HG03039 (cell line): ENCODE measurements around the gene TMC4.
"Not testable (repeated sequence)": the region's sequence is repeated elsewhere in the genome, so short reads cannot be mapped to it uniquely, and the experiment has no call there.

ENCODE experiments used
- ATAC-seq: cut with Tn5 transposase; IDR thresholded peaks from one replicate; pipeline ENCODE4 v1.9.1; 2021; ENCODE audit warnings: mild to moderate bottlenecking, moderate library complexity; ENCODE audit not compliant: unreplicated experiment

Gene TMC4, protein sequence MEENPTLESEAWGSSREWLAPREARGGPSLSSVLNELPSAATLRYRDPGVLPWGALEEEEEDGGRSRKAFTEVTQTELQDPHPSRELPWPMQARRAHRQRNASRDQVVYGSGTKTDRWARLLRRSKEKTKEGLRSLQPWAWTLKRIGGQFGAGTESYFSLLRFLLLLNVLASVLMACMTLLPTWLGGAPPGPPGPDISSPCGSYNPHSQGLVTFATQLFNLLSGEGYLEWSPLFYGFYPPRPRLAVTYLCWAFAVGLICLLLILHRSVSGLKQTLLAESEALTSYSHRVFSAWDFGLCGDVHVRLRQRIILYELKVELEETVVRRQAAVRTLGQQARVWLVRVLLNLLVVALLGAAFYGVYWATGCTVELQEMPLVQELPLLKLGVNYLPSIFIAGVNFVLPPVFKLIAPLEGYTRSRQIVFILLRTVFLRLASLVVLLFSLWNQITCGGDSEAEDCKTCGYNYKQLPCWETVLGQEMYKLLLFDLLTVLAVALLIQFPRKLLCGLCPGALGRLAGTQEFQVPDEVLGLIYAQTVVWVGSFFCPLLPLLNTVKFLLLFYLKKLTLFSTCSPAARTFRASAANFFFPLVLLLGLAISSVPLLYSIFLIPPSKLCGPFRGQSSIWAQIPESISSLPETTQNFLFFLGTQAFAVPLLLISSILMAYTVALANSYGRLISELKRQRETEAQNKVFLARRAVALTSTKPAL

DNA sequence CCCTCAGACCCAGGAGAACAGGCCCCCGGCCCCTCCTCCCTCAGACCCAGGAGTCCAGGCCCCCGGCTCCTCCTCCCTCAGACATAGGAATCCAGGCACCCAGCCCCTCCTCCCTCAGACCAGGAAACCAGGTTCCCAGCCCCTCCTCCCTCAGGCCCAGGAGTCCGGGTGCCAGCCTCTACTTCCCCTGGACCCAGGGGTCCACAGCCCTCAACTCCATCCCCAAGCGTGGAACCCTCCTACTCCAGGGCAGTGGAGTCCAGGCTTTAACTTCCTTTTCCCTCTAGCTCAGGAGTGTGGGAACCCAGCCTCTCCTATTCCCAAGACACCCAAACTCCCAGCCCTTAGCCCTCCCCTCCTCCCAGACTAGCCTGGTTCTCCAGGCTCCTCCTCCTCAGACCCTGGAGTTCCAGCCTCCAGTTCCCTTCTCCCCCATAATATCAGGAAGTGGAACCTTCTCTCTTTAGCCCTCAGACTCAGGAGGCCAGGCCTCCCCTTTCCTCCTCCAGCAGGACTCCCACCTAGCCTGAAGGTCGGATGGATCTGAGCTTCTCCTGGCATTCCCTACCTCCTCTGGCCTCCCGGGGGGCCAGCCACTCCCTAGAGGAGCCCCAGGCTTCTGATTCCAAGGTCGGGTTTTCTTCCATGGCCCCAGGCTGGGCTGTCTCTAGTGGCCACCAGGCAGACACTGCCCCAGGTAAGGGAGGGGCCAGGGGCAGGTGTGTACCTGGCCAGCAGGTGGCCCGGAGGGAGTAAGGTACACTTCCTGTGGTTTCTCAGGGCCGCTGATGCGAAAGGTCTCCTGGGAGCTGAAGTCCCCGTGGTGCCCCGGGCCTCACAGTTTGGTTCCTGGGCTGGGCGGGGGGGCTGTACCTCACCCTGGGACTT is at the start of gene TMC4:
Gene TMC4, minus strand, starts transcription at position 690 of the 888 bp plus-strand sequence. Its CDS starts 43 bp downstream, at position 647.
- ATAC-seq = no peak

DNA sequence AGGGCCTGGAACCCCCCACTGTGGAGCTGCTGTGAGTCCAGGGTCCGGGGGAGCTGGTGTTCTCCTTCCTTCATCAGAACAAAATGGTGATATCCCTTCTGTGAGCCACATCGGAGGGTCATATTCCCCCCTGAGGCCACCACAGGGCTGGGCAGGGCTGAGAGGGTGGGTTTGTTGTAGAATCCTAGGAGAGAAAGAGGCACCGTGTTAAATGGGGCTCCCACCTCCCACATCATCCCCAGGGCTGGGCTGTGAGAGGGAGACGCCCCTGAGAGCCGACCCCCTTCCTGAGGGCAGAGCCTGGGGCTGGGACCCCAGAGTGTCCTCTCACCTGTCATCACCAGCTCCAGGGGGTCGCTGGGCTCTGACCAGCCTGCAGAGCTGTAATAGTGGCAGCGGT is 49.0 kb upstream of the TMC4 start:
- ATAC-seq = not testable (repeated sequence)

DNA sequence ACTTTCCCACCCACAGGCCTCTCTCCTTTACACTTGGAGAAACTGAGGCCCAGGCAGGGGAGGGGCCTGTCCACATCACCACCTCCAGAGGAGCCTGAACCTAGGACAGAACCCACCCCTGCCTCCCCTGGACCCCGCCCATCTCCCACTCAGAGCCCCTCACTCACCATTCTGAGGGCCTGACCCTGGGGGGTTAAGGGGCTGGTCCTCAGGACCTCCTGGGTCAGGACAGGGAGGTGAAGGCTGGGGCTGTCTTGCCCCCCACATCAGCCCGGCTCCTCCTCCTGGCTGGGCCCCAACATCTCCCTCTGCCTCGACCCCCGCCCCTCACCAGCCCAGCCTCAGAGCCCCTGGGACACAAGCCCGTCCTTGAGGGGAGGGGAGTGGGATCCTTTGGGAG is 46.7 kb upstream of the TMC4 start:
- not testable (repeated sequence) for ATAC-seq

DNA sequence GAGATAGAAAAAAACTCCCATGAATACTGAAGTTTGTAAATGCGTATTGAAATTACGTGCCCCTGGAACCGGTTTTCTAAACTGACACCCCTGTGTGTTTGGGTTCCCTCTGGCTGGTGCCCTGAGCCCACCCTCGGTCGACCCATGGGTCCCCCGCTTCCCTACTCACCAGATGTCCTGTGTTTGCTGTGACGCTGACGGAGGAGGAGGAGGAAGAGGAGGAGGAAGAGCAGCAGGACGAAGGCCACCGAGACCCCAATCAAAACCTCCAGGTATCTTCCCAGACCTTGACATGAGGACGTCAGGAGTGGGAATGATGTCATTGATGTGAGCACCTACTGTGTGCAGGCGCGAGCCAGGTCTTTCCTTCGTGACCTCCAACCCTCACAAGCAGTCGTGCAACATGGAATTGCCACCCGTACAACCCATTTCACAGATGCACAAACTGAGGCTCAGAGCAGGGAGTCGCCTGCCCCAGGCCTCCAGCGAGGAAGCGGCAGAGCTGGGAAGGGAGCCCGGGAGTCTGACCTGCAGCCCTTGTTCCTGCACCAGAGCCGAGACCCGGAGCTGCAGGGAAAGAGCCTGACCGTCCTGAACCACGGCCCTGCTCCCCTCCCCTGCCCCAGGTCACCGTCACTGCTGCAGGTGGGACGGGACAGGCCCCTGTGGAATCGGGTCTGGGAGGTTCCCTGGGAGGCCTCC is 46.2 kb upstream of the TMC4 start:
- ATAC-seq = no peak

DNA sequence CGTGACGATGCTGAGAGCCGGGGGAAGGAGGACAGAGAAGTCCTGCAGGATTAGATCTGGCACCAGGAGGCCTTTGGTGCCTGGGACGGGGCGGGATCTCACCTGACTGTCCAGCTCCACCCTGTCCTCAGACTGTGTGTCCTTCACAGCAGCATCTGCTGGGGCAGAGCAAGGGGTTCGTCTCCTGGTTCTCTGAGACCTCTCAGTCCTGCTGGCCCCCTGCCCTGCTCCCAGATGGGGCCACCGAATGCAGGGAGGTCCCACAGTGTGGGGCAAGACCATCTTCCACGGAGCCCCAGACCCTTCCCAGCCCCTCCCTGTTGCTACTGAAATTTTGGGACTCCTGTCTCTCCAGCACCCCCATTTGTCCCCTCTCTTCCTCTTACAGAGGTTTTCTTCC is 45.3 kb upstream of the TMC4 start:
- no peak for ATAC-seq

DNA sequence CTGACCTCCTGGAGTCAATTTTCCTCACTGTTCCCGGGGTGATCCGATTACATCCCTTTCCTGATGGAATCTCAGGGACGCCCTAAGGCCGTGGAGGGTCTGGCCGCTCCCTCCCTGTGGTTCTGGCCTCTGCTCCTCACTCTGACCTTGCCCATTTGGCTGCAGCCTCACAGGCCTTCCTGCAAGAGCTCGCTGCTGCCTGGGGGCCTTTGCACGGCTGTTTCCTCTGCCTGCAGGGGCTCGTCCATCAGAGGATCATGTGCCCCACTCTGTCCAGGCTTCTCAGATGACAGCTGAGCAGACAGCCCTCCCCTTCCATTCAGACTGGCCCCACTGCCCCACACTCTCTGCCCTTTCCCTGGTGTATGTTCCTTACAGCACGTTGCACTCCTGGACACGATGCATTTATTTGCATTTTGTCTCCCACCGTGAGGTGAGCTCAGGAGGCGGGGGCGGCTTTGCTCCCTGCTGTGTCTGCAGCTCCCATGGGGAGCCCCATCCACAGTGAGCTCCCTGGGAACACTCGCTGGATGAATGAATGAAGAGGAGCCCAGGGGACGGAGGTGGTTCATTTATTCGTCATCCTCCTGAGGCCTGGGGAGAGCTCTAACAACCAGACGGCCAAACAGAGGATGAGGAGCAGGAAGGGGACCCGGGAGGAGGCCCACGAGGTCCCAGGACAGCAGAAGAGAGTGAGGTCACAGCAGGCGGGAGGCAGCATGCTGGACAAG is 44.7 kb upstream of the TMC4 start:
- not testable (repeated sequence) for ATAC-seq

DNA sequence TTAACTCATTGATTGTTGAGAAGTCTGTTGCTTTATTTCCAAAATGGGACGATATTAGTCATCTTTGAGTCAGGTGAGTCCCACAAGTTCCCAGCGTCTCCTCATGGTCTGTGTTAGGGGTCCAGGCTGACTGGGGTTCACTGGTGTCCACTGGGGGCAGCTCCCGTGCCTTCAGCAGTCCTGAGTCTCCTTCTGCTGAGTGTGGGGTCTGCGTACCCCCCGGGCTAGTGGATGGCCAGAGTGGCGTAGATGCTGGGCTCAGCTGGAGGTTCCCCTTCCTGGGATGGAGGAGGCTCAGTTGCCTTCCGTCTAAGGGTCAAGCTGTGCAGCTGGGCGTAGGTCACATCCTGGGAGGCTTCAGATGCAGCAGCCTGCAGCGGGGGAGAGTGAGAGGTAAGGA is 43.9 kb upstream of the TMC4 start:
- no peak for ATAC-seq

DNA sequence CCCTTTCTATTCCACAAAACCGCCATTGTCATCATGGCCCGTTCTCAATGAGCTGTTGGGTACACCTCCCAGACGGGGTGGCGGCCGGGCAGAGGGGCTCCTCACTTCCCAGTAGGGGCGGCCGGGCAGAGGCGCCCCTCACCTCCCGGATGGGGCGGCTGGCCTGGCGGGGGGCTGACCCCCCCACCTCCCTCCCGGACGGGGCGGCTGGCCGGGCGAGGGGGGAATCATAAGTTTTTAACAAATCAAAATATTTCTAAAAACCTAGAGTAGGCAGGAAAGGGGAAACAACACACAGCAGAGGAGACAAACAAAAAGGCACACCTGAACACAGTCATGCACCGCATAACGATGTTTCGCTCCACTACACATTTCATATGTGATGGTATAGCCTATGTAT is 41.8 kb upstream of the TMC4 start:
- not testable (repeated sequence) for ATAC-seq

DNA sequence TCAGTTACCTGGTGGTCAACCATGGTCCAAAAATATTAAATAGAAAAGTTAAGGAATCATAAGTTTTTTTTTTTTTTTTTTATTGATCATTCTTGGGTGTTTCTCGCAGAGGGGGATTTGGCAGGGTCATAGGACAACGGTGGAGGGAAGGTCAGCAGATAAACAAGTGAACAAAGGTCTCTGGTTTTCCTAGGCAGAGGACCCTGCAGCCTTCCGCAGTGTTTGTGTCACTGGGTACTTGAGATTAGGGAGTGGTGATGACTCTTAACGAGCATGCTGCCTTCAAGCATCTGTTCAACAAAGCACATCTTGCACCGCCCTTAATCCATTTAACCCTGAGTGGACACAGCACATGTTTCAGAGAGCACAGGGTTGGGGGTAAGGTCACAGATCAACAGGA is 41.3 kb upstream of the TMC4 start:
- not testable (repeated sequence) for ATAC-seq

DNA sequence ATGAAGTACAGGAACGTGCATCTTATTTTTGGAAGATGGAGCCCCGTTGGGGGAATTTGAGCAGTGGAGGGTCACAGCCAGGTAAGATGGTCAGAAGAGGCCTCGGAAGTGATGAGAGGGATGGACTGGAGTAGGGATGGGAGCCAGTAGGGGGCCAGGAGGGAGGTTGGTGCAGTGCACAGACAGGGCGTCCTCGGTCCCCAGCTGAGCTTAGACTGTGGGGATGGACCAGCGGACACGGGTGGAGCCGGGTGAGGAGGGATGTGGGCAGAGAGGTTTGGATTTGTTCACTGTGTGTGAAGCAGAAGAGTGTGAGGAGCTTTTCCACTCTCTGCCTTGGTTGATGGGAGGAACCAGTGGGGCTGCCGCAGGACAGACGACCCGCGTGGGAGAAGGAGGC is 38.3 kb upstream of the TMC4 start:
- ATAC-seq = no peak

DNA sequence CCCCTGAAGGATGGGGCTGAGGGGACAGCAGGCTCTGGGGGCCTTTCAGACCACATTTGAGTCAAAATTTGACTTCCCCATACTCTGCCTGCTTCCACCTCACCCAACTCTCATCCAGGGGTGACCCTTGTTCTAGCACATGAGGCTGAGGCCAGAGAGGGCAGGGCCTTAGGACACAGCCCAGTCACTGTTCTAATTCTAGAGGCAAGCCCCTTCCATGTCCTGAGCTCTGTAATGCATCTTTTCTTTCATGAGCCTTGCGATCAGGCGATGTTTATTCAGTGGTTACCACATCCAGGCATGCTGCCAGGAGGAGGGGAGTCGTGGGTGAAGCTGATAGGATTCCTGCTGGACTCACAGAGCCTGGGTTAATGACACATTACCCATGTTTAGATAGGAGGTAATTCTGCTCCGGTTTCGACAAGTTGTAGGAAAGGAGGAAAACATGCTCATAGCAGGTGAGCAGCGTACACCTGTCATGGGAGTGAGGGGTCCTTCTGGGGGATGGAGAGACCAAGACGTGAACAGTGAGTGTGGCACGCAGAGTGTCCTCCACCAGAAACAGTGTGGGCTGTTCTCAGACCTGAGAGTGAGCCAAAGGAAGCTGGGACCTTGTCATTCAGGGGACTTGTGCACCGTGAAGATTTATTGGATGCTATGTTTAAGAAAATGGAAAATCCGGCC is 37.0 kb upstream of the TMC4 start:
- no peak for ATAC-seq

DNA sequence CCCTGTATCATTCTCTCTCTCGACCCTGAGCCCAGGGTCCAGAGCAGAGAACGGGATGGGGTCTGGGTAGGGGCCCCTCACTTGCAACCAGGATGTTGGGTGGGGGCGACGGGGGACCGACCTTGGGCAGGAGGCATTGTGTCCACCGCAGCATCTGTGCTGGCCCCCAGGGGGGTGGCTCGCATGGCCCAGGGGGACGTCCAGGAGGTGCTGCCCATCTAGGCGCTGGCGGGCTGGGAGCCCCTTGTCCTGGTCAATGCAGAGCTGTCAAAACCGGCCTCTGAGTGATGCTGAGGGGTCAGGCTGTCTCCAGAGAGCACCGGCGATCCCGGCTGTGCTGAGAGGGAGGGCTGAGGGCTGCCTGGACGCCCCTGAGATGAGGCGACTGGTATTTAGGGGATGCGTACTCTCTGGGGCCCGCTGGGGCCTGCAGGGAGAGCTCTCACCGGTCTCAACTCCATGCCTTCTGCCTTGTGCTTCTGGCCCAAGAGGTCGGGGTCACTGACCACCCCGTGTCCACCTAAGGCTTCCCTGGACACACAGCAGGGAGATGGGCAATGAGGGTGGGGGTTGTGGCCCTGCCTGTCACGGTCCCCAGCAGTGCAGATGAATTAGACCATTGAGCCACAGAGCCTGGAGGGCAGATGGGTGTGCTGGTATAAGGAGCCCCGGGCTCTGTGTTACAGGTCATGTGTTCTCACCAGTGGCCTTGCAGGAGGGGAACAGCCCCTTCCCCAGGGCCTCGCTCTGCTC is 36.3 kb upstream of the TMC4 start:
- ATAC-seq = no peak

DNA sequence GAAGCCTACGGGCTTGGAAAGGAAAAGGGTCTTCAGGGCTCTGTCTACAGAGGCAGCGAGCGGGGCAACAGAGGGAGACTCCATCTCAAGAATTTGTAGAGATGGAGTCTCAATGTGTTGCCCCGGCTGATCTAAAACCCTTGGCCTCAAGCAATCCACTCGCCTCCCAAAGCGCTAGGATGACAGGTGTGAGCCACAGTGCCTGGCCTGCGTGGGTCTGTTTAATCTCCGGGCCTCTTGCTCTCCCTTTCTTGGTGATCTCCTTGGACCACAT is 35.8 kb upstream of the TMC4 start:
- ATAC-seq = no peak

DNA sequence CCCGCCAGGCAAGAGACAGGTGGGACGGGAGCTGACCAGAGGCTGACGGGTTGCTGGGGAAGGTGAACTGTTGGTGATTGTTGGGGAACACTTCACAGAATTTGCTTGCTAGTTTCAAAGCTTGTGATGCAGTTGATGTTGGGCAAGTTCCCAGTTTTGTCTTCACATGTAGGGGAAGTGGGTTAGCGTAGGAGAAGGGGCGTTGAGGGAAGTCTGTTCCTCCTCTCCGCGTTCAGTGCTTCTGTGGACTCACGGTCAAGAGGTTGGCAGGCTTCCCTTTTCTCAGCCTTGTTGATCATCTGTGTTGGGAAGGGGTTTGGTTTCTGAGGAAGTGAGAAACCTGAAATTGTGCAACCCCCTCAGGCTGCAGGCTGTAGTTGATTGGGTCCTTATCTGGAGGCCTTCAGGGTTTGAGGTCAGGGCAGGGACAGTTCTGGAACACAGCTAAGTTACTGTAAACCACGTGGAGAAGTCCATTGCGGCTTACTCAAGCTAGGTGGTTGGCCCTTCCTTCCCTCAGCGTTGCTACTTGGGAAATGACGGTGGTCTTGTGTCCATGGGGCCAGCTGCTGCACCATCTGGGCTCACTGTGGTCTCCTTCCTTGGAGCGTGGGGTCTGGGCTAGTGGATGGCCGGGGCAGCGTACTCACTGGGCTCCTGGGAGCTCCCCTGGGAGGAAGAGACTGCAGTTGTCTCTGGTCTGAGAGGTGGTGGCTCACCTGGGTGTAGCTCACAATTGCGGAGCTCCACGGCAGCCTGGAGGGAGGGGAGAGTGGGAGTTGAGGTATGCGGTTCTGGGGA is 35.2 kb upstream of the TMC4 start:
- no peak for ATAC-seq

DNA sequence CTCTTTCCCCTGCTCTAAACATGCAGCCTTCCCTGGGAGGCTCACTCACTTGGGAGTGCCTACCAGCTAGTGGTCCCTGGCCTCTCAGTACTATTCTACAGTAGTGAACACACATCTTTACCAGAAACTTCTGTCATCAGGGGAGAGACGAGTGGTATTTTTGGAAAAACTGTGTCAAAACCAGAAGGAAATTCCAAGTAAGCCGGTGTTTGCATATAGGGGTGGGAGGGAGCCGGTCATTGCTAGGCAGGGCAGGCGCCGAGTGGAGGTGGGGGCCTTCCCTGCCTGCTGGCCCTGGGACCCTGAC is 34.7 kb upstream of the TMC4 start:
- ATAC-seq = no peak

DNA sequence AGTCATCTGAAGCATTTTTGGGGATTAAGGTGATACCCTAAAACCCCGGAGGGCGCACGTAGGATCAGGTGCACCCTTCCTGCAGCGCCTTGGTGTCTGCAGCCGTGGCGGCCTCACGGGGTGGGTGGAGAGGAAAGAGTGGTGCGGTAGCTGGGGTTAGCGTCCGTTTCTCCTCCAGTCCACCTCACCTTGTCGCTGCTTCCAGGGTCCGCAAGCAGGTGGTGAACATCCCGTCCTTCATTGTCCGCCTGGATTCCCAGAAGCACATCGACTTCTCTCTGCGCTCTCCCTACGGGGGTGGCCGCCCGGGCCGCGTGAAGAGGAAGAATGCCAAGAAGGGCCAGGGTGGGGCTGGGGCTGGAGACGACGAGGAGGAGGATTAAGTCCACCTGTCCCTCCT is 34.2 kb upstream of the TMC4 start:
- ATAC-seq = not testable (repeated sequence)

DNA sequence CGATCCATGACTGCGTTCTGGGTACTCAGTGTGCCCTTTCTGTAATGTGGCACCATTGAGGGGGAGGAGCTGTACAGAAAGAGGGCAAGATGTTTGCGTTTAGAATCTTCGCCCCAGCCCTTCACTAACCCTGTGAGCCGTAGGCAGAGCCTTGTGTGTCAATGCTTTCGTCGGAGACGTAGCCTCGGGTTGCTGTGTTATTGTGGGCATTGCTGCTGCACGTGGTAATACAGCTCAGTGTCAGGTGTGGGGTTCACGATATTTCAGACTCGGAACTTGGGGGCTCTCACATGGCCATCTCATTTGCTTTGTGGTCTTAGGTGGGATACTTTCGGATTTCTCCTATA is 33.8 kb upstream of the TMC4 start:
- no peak for ATAC-seq

DNA sequence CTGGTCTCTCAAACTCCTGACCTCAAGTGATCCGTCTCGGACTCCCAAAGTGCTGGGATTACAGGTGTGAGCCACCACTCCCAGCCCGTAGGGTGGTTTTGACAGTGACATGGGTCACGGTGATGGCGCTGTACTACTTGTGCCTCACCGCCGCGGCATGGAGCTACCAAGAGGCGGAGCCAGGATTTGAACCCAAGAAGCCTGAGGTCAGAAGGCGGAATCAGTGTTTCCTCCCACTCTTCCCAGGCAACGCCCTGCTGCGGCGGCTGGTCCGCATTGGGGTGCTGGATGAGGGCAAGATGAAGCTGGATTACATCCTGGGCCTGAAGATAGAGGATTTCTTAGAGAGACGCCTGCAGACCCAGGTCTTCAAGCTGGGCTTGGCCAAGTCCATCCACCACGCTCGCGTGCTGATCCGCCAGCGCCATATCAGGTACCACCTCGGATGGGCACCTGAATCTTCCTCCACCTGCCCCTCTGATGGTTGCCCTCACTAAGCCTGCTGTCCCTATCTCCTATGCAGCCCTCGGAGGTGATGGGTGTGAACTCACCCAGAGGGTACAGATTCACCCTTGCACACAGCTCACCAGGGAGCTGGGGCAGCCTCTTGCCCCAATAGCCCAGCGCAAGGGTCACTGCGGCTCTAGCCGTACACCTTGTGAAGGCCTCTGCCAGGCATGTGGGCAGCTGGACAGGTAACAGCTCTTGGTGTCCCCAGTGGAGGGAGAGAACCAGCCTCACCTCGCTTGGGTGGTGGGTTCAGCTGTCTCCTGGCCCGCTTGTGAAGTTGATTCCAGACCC is 33.3 kb upstream of the TMC4 start:
- ATAC-seq = no peak
